ENCODE data around the gene TSPO.

The TSPO gene

DNA sequence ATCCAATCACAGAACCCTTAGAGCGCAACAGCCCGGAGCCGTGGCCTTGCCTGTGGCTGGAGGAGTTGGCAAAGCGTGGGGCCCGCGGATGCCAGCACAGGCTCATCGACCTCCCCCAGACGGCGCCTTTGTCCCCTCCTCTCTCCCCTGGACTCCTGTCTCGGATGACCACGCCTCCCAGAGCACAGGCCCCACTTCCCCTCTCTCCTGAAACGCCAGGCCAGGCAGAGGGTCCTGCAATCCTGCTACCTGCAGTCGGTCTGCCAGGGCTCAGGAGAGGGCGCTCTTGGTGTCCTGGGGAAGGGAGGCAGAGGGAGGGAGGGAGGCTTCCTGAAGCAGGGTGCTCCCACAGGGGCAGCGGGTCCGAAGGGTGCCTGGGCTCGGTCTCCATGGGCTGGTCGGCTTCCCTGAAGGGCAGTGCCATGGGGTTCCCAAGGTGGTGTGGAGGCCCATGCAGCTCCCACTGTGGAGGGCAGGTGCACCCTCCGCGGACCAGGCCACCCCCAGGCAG, 52.2 kb downstream of the TSPO start:
- DNase-seq = no peak

DNA sequence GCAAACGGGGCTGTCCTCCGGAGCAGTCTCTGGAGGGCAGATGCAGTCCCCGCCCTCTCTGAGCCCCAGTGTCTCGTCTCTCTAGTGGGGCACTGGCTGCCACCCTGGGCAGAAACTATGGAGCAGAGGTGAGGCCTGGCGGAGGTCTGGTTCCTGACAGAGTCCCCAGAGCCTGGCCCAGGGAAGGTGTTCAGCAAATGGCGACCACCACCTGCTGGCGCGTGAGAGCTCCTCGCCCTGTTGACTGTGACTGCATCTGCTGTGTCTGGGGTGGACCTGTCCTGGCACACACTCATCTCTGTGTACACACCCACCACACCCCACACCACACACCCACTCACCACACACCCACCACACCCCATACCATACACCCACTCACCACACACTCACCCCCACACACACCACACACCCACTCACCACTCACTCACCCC, 53.9 kb downstream of the TSPO start:
- DNase-seq = no peak

DNA sequence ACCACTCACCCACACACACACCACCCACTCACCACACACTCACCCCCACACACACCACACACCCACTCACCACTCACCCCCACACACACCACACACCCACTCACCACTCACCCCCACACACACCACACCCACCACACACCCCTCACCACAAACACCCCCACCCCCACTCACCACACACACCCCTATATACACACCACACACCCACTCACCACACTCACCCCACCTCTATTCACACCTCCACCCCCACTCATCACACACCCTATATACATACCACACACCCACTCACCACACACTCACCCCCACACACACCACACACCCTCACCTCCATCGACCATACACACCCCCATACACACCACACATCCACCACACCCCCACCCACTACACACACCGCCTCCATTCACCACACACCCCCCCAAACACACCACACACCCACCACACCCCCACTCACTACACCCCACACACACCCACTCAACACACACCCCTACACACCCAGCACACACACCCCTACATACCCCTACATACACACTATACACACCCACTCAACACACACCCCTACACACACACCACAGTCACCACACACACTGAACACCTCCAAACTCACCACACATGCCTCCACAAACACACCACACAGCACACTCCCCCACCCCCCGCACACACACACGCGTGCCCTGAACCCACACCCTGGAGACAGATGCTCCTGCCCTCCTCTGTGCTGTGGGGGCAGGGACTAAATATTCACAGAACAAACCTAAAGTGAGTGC, 54.6 kb downstream of the TSPO start:
- DNase-seq = no peak

DNA sequence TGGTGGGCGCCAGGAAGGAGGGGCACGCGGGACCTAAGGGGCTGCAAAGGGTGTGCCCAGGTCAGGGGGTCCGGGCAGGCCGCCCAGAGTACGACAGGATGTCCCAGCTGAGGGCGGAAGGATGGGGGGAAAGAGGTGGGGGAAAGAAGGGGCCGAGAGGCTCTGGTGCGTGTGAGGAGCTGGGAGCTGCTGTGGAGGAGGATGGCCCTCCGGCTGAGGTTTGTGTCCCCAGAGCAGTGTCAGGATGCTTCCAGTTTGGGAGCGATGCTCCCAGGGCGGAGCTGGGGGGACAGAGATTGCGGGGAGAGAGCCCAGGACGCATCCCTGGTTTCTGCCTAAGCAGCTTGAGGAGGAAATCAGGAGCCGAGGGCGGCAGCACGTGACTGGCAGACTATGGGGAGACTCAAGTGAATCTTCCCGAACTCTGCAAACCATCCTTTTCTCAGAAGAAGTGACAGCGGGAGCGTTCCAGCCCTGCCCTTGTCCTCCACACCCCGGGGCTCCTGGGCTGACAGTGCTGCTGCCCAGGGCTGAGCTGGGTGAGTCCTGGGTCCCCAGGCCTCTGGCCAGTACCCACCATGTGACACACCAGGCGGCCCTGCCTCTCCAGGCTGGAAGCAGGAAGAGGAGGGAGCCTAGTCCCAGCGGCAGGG, 55.3 kb downstream of the TSPO start:
- DNase-seq = no peak

DNA sequence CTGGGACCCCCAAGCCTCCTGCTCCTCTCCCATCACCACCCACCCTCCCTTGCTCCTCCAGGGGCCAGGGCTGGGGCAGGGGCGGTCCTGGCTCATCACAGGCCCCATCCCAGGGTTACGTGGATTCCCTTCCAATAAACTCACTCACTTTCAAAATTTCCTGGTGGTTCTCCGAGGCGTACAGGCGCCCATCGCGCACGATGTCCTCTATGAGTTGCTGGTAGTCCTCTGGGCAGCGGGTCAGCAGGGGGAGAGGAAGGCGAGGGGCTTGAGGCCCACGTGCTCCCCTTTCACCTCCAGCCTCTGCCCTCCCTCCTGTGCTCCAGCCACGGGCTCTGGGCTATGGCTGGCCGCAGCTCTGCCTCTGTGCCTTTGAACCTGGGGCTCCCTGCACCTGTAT, 56.0 kb downstream of the TSPO start:
- no peak for DNase-seq

DNA sequence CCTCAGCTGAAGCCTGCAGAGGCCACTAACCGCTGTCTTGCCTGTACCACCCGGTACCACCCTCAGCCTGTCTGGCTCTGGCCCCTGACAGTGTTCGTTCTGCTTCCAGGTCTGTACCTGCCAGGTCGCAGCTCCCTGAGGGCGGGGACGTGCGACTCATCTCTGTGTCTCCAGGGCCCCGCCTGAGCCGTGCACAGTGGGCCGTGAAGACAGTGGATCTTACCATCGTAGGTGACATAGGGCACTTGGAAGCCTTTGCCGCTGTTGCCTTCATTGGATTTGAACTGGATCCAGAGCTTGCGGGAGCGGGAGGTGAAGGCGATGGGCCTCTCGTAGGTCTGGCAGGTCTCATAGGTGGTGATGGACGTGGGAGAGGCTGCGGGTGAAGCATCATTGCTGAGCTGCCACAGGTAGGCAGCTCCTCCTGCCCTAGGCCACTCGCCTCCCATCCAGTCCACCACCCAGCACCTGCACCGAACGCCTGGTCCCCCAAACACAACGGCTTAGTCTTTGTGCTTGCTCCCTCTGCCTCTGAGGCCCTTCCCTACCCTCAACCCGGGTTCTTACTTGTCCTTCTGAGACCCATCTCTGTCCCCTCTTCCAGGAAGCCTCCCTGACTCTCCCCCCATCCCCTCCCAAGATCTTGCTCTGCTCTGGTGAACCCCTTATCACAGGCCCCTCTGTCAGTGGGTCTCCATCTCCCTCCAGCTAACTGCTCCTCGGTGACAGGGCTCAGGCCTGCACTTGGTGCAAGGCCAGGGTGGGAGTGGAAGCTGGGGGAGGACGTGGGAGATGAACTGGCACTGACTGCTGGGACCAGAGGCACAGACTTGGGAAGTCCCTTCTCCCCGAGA, 56.7 kb downstream of the TSPO start:
- DNase-seq = no peak

DNA sequence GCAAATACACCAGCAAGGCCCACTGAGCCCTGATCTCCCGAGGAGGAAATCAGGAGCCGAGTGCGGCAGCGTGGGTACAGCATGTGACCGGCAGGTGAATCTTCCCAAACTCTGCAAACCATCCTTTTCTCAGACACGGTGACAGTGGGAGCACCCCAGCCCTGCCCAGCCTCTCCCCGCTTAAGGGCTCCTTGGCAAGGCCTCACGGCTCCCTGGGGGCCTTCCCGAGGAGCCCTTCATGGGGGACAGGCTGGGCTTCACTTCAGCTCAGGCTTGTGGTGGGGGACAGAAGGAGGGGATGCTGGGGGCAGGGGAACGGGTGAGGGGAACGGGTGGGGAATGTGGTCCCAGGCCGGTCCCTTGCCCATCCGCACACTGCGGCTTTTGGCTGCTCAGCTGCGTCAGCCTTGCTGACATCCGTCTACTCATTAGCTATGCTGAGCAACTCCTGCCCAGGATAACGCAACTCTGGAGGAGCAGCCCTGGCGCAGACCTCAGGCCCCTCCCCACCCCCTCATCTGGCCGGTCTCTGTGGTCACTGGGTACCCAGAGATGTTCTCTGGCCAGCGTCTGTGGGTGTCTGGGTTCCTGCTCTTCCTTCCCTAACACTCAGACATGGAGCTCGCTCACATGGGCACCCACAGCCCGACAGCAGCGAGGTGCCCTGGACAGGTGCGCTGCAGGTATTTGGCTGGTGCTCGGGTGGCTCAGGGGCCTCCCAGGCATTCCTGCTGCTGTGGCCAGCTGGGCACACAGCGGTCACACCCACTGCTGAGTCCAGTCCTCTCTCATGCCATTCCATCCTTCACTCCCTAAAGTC, 57.6 kb downstream of the TSPO start:
- DNase-seq = no peak

DNA sequence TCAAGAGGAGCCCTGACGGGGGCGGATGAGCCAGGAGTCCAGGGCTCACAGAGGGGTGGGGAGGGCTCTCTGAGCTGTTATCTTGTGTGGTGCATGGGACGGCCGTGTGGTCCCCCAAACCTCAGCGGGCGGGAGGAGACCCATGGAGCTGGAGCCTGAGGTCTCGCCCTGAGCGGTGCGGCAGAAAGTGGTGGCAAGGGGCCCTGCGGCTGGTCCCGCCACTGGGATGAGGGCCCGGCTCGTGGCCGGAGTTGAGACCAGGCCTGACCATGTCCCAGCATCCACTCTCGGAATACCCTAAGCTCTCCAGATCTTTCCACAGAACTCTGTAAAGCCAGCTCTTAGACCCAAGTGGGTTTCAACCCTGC, 58.1 kb downstream of the TSPO start:
- DNase-seq = no peak

DNA sequence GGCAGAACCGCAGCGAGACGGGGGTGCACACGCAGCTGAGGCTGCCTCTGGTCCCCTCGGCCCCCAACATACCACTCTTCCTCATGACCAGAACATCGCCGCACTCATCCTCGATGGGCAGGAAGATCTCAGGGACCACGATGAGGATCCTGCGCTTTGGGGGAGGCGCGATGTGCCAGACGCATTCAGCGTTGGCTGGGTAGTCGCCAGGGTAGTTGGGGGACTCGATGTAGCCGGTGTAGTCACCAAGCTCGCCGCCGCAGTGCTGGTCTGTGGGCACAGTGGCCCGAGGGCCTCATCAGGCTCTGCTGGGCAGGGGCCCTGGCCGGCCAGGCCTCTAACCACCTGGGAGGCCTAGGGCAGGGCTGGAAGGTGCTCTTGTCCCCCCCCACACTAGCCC, 58.6 kb downstream of the TSPO start:
- DNase-seq = no peak

DNA sequence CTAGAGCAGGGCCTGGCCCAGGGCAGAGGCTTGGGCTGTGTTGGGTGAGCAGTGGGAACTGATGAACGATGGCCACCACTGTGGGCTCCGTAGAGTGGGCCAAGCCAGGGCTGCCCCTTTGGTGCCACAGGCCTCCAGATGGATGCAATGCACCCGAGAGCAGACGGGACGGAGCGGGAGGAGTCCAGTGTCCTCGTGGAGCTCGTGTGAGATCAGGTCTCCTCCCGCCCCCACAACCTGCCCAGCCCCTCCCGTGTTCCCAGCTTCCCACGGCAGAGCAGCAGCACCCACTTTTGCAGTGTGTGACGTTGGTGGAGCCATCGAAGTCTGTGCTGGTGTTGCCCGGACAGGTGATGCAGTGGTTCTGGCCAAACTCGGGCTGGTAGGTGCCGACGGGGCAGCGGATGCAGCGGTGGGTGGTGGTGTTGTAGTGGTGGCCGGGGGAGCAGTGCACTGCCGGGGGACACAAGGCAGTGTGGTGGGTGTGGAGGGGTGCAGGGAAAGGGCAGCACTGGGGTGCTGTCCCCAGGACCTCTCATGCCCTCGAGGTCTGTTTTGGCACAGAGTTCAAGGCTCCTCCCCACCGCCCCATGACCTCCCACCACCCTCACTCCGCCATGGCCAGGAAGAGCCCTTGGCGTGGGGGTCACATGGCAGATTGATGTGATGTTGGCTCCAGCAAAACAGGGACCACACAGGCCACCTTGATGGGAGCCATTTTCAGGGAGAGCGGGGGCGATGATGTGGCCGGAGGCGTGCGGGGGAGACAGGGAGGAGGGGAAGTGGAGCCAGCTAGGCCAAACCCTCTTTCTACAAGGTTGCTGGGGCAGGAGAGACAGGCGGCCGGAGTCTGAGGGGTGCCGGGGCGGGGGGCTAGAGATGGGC, 59.5 kb downstream of the TSPO start:
- no peak for DNase-seq

DNA sequence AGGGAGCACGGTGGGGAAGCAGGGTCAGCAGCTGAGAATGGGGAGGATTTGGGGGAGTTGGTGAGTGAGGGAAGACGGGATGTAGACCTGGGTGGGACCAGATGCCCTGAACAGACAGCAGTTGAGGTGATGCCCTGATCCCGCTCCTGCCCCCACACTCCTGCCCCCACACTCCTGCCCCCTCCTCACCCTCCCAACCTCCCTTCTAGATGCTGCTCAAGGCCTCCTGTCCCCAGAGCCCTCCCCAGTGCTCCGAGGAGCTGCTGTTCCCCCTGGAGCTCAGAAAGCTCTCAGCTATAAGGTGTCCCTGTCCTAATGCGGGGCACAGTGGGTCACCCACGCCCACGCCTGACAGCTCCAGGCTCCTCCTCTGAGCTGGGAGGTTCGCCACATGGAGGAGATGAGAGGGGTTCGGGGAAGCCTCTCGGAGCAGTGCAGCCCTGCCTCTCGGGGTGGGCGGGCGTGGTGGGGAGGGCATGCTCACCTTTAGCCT, 60.6 kb downstream of the TSPO start:
- DNase-seq = no peak

DNA sequence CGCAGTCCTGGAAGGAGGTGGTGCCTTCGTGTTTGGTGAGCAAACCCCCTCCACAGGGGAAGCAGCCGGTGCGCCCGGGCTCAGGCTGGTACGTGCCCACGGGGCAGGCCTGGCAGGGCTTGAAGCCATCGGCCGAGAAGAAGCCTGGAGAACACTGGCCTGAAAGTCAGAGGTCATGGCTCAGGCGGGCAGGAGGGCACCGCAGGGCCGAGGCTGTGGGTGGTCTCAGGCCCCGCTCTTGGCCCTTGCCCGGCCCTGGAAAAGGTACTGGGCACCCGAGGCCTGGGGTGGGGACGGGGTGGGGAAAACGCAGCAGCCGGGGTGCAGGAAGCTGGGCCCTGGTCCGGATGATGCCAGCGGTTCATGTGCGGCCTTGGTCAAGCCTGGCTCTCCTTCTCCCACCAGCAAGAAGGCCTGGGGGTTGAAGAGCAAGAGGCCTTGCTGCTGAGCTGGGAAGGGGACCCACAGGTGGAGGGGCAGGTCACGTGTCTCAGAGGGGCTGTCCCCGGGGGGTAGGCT, 61.1 kb downstream of the TSPO start:
- DNase-seq = no peak

Data from NCI-H526 treated with DMSO at 0.1 percent for 48 hours (cell line).